T-helper 2 cell (primary cell): Measurements from ENCODE around the gene FAAP100.

Experiments
- DNase-seq, 5 experiments: peaks; one replicate each; pipeline versions ENCODE4 v3.0.0 to v3.0.0-alpha.2; 2012 to 2022

Gene FAAP100

DNA sequence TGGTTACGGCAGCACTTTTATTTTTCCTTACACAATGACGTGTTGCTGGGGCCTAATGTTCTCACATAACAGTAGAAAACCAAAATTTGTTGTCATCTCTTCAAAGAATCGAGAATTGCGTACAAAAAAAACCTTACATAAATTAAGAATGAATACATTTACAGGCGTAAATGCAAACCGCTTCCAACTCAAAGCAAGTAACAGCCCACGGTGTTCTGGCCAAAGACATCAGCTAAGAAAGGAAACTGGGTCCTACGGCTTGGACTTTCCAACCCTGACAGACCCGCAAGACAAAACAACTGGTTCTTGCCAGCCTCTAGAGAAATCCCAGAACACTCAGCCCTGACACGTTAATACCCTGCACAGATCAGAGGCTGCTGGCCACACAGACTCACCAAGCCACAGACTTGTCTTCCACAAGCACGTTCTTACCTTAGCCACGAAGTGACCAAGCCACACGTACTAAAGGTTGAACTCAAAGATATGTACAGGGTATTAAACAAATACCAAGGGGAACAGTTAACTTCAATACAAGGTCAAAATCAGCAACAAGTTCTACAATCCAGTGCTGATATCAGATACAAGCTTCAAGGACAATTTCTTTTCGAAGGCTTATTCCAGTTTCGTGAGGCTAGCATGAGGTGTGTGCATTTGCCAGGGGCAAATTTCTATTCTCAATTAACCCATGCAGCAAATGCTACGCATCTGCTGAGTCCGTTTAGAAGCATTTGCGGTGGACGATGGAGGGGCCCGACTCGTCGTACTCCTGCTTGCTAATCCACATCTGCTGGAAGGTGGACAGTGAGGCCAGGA lies 42.0 kb downstream of the FAAP100 start:
- peak in 1 of 5 experiments; percentile 17 for DNase-seq

GRCh38 chr17:81509207-81509971 lies 42.8 kb downstream of the FAAP100 start:
- peak in 2 of 5 experiments; percentile 22 to 58 for DNase-seq

- DNase-seq: peak in 1 of 5 experiments; percentile 25
Measured at GRCh38 chr17:81508639-81509206, 43.4 kb downstream of the FAAP100 start.

- no peak for DNase-seq
Measured at GRCh38 chr17:81503619-81504018, 48.5 kb downstream of the FAAP100 start.

GRCh38 chr17:81502471-81503017 lies 49.6 kb downstream of the FAAP100 start:
- DNase-seq: no peak

GRCh38 chr17:81500047-81500446 lies 52.1 kb downstream of the FAAP100 start:
- no peak for DNase-seq

DNA sequence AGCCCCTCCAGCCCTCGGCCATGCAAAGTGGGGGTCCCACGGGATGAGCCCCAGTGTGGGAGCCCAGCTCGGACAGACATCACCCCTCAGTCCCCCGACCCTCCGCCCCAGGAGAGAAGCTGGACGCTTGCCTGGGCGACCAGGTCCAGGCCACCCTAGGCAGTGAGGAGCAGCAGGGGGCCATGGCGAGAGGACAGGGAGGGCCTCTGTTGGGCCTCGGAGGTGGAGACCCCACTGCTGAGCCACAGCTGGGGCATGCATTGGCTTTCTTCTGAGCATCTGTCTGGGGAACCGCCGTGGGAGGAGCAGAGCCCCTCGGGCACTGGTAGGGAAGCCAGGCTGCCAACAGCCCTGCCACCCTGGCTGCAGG lies 52.6 kb downstream of the FAAP100 start:
- no peak for DNase-seq

DNA sequence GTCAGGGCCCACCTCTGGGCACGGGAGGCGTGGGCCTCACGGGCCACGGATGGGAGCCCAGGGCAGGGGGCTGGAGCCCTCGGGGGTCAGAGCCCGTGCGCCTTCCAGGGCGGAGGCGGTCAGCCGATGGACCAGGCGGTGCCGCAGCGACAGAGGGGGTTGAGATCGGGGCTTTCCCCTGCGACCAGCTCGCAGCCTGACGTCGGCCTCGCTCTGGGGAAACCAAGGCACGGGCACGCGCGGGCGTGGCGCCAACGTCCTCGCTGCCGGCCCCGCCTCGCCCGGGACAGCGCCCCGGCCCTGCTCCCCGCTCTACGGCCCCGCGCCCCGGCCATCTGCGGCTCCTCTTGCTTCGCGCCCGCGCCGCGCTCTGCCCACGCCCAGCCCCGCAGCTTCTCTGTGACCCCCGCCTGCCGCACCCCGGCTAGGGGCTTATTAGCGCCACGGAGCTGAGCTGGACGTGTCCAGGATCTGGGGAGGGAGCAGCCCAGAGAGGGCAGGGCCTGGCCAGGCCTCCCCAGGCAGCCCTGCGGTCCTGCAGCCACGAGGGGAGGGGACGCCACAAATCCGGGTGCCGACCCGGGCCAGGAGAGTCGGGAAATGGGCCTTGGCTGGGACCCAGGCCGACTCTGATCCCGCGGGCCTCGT lies 53.1 kb downstream of the FAAP100 start:
- no peak for DNase-seq

DNA sequence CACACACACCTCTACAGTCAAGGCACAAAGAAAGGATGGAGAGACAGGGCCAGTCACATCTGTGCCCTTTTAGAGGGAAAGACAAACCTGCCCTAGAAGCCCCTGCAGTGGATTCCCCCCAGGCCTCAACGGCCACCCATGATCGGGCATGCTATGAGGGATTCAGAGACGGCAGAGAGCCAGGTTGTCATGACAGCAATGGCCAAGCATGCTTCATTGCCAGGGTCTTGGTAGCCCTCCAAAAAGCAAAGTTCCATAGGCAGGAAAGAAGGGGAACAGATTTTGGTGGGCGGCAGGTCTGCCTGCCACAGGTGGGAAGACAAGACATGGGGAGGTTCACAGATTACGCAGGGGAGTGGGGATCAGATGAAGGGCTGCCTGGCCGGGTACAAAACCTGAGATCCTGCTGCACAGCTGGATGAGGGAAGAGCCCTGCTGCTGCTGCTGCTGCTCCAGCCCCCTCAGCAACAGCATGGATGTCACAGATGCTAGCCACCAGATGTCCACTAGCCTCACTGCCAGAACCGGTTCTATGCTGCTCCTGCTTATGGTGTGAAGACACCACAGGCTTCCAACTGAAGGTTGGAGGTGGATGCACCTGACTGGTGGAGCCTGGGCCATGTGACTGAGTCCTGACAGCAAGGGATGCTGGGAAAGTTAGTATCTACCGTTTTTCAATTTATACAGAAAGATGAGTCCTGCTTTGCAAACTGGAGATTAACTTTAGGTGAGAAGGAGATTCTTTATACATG lies 57.4 kb downstream of the FAAP100 start:
- peak in 1 of 5 experiments; percentile 62 for DNase-seq

GRCh38 chr17:81493198-81494038 lies 58.7 kb downstream of the FAAP100 start:
- DNase-seq: no peak

- no peak for DNase-seq
Measured at GRCh38 chr17:81492706-81493105, 59.4 kb downstream of the FAAP100 start.

DNA sequence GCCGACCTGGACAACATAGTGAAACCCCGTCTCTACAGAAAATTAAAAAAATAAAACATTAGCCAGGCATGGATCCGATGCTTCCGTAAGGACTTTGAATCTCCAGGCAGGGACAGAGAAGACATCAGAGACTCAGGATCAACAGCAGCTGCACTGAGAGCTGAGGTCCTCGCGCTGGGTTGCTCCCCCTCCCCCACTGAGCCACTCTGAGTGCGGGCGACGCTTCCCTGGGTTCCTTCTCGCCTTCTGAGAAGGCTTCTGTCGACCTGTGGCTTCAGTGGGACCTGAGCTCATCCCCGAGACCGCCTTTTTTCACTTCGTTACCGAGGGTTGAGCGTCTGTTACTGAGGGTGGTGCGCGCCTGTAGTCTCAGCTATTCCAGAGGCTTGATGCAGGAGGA lies 60.0 kb downstream of the FAAP100 start:
- no peak for DNase-seq

- DNase-seq: no peak
Measured at GRCh38 chr17:81491761-81492160, 60.4 kb downstream of the FAAP100 start.

DNA sequence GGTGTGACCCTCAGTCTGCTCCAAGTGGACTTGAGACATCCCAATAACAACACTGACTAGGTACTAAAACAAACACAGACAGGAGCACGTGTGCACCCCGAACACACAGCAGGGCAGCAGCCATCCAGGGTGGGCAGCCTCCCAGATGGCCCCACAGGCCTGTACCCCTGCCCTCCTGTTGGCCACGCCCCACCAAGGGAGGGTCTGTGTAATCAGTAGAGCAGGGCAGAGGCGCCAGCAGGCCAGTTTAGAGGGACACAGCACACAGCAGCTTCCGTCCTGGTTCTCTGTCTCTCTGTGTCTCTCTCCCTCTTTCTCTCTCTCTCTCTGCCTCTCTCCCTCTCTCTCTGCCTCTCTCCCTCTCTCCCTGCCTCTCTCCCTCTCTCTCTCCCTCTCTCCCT lies 61.0 kb downstream of the FAAP100 start:
- DNase-seq: no peak

DNA sequence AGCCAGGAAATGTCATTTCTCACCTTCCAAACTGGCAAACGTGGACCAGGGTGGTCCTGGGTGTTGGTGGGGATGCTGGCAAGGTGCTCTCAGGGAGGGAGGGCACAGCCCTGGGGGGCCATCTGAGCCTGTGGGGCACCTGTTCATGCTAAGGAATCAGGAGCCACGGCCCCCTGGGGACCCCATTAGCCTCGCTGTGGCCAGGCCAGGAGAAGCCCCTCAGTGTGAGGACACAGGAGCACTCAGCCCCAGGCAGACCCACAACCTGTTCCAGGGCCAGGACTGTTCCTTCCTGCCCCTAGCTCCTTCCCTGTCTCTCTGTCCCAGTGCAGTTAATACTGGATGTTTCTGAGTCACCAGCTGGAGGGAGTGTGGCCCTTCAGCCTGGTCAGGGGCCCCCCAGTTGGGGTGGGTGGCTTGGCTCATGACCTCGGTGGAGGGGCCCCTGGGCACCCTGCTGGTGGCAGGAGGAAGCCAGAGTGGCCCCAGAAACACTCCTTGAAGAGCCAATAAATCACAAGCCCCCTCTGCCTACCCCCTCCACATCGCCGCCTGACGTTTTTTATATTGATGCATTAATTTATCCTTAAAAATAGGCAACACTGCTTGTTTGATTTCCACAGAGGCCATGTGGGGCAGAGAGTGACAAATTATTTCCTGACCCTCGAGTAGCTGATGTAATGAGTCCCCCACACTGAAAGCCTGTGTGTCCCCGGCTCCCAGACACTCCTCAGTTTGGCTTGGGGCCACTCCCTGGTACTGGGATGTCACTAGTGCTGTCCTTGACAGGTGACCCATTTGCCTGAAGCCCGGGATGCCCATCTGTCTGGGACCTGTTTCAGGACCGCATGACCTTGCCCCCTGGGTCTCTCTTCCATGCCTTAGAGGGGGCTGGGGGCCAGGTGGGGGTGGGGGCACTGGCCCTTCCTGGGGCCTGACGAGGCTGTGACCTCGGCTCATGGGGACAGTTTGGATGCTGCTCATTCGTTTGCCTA lies 61.9 kb downstream of the FAAP100 start:
- no peak for DNase-seq
